Middle frontal gyrus (tissue), 1 donor: ENCODE results near the gene CTSS.

Experiments
- DNase-seq: peaks from one replicate; pipeline ENCODE4 v3.0.0-alpha.2; 2015; ENCODE audit warnings: low spot score; ENCODE audit errors: extremely low spot score

CTSS gene

GRCh38 chr1:150703427-150703826 lies 62.2 kb downstream of the CTSS start:
- no peak for DNase-seq

GRCh38 chr1:150696995-150697927 lies 68.3 kb downstream of the CTSS start, which contains the start of gene GOLPH3L:
Gene GOLPH3L (minus strand): TSS chr1:150697154. CDS start chr1:150694838, 2,316 bp downstream.
- peak; percentile 92 for DNase-seq

GRCh38 chr1:150696590-150696989 lies 69.0 kb downstream of the CTSS start:
- DNase-seq = no peak

GRCh38 chr1:150696162-150696561 lies 69.4 kb downstream of the CTSS start:
- no peak for DNase-seq

GRCh38 chr1:150695561-150695960 lies 70.0 kb downstream of the CTSS start:
- no peak for DNase-seq

GRCh38 chr1:150692720-150693119 lies 72.9 kb downstream of the CTSS start:
- DNase-seq = no peak

GRCh38 chr1:150688763-150689162 lies 76.8 kb downstream of the CTSS start:
- no peak for DNase-seq

- no peak for DNase-seq
Observed at GRCh38 chr1:150686275-150686674, 79.3 kb downstream of the CTSS start.

- DNase-seq = no peak
Observed at GRCh38 chr1:150683914-150684313, 81.7 kb downstream of the CTSS start.
